ENCODE measurements around the gene CTBS.

Gene CTBS

GRCh38 chr1:84611796-84612195, 37.6 kb upstream of the CTBS start (continued):
- TF ChIP-seq GLIS2 (tag by site-specific recombination; IDR thresholded peaks at IDR 0.05) = no peak

GRCh38 chr1:84611091-84611490, 36.9 kb upstream of the CTBS start:
- CTCF ChIA-PET = interaction anchor here (0.6 to 0.9 kb wide), 2 partner anchors 63 to 298 kb away, joined by 3 read pairs; no protein-coding TSS in a partner anchor
- TF ChIP-seq ZNF16 (tag by site-specific recombination; IDR thresholded peaks at IDR 0.05; ENCODE audit: low read depth) (no peak), PRDM2 (tag by site-specific recombination; IDR thresholded peaks at IDR 0.05; ENCODE audit: borderline replicate concordance) (no peak), ZNF521 (tag by site-specific recombination; IDR thresholded peaks at IDR 0.05) (no peak), ZNF514 (tag by site-specific recombination; IDR thresholded peaks at IDR 0.05) (no peak), GFI1B (tag by site-specific recombination; IDR thresholded peaks at IDR 0.05) (no peak), ZNF677 (tag by site-specific recombination; IDR thresholded peaks at IDR 0.05) (no peak)

GRCh38 chr1:84606977-84607376, 32.7 kb upstream of the CTBS start:
- TF ChIP-seq ZNF138 (tag by site-specific recombination; IDR thresholded peaks at IDR 0.05; ENCODE audit: borderline replicate concordance) = no peak
- TF ChIP-seq SETDB1 (IDR thresholded peaks at IDR 0.05; ENCODE audit: insufficient read length, low read length) = peak; percentile 54
- TF ChIP-seq ZFP69B (tag by site-specific recombination; IDR thresholded peaks at IDR 0.05) = no peak
- peak; percentile 83; the same call in 1 of the 2 replicates for TF ChIP-seq TRIM28 (IDR thresholded peaks at IDR 0.05; ENCODE audit: borderline replicate concordance, low read length)
- CTCF ChIA-PET = no interaction called here
- Histone ChIP-seq H3K9me3 (ENCODE audit: control insufficient read depth, insufficient read depth, low read depth, low read length) (no peaks in the 10 kb centered on the region), H3K36me3 (ENCODE audit: control insufficient read depth in 2 of 2, insufficient read depth in 1 of 2, low read length in 2 of 2) (no peaks in the 10 kb centered on the region), H3K4me3 (ENCODE audit: low read depth, low read length) (no peak overlapping the region), H3K4me1 (ENCODE audit: control insufficient read depth, insufficient read depth, low read length) (no peaks in the 10 kb centered on the region), H3K27ac (ENCODE audit: extremely low read depth, low read depth, low read length) (no peak overlapping the region)
- POLR2A ChIA-PET = no interaction called here

More at GRCh38 chr1:84611091-84611490, 36.9 kb upstream of the CTBS start:
- Histone ChIP-seq H3K4me3 (ENCODE audit: low read depth, low read length) (no peak overlapping the region), H3K27ac (ENCODE audit: extremely low read depth, low read depth, low read length) (no peak overlapping the region), H3K4me1 (ENCODE audit: control insufficient read depth, insufficient read depth, low read length) (no peaks in the 10 kb centered on the region), H3K36me3 (ENCODE audit: control insufficient read depth in 2 of 2, insufficient read depth in 1 of 2, low read length in 2 of 2) (peaks cover 0 to 15% of the 10 kb centered on the region in 2 experiments; a peak in 1 of 3 replicates), H3K9me3 (ENCODE audit: control insufficient read depth, insufficient read depth, low read depth, low read length) (no peaks in the 10 kb centered on the region)
- POLR2A ChIA-PET = no interaction called here

GRCh38 chr1:84605157-84605556, 30.9 kb upstream of the CTBS start:
- Histone ChIP-seq H3K4me3 (ENCODE audit: low read depth, low read length) (no peak overlapping the region), H3K36me3 (ENCODE audit: control insufficient read depth in 2 of 2, insufficient read depth in 1 of 2, low read length in 2 of 2) (no peaks in the 10 kb centered on the region), H3K9me3 (ENCODE audit: control insufficient read depth, insufficient read depth, low read depth, low read length) (no peaks in the 10 kb centered on the region), H3K27ac (ENCODE audit: extremely low read depth, low read depth, low read length) (no peak overlapping the region), H3K4me1 (ENCODE audit: control insufficient read depth, insufficient read depth, low read length) (no peaks in the 10 kb centered on the region)
- CTCF ChIA-PET = interaction anchor here (0.7 to 1.2 kb wide), 2 partner anchors 13 to 154 kb away, joined by 3 read pairs; no protein-coding TSS in a partner anchor
- POLR2A ChIA-PET = no interaction called here
- TF ChIP-seq GLIS2 (tag by site-specific recombination; IDR thresholded peaks at IDR 0.05) (no peak), TRIM28 (IDR thresholded peaks at IDR 0.05; ENCODE audit: borderline replicate concordance, low read length) (peak; percentile 100; the same call in 1 of the 2 replicates)
